SJCRH30 (cell line): ENCODE measurements around the gene METAP1D. TPM values are rescaled to one million over a fixed set of nuclear protein-coding genes. Genes with fewer than 3 reads are reported as not detected.

Source experiments
- DNase-seq, 2 experiments: peaks; one replicate each; pipeline ENCODE4 v3.0.0-alpha.2; 2015 to 2020
- H3K27ac ChIP-seq: fragments of 250-450 bp; sonication (Bioruptor Pico); 2 replicates; pipeline ENCODE4 v1.5.1; 2020; ENCODE audit warnings: mild to moderate bottlenecking, moderate library complexity
- H3K27me3 ChIP-seq: fragments of 250-450 bp; sonication (Bioruptor Pico); 2 replicates; pipeline ENCODE4 v1.5.1; 2020; ENCODE audit warnings: mild to moderate bottlenecking, moderate library complexity
- H3K36me3 ChIP-seq: fragments of 250-450 bp; sonication (Bioruptor Pico); 2 replicates; pipeline ENCODE4 v1.5.1; 2020; ENCODE audit warnings: mild to moderate bottlenecking, moderate library complexity
- H3K4me1 ChIP-seq: fragments of 250-450 bp; sonication (Bioruptor Pico); 2 replicates; pipeline ENCODE4 v1.5.1; 2020; ENCODE audit warnings: mild to moderate bottlenecking, moderate library complexity
- H3K4me3 ChIP-seq: fragments of 250-450 bp; sonication (Bioruptor Pico); 2 replicates; pipeline ENCODE4 v1.5.1; 2020; ENCODE audit warnings: mild to moderate bottlenecking, moderate library complexity
- H3K9me3 ChIP-seq: fragments of 250-450 bp; sonication (Bioruptor Pico); replicated peaks from 2 replicates; pipeline ENCODE4 v1.5.1; 2020; ENCODE audit warnings: mild to moderate bottlenecking, moderate library complexity
- total RNA-seq: library from RNA; depleted of rRNA; stranded (reverse); fragments of >200 nt; shearing (Covaris generic); gene quantifications from 2 replicates; pipeline ENCODE4 v1.2.3, GENCODE V29; 2014; rRNA removed

The METAP1D gene
- total RNA-seq, result 6.0 and 6.9 TPM in 2 replicates

DNA sequence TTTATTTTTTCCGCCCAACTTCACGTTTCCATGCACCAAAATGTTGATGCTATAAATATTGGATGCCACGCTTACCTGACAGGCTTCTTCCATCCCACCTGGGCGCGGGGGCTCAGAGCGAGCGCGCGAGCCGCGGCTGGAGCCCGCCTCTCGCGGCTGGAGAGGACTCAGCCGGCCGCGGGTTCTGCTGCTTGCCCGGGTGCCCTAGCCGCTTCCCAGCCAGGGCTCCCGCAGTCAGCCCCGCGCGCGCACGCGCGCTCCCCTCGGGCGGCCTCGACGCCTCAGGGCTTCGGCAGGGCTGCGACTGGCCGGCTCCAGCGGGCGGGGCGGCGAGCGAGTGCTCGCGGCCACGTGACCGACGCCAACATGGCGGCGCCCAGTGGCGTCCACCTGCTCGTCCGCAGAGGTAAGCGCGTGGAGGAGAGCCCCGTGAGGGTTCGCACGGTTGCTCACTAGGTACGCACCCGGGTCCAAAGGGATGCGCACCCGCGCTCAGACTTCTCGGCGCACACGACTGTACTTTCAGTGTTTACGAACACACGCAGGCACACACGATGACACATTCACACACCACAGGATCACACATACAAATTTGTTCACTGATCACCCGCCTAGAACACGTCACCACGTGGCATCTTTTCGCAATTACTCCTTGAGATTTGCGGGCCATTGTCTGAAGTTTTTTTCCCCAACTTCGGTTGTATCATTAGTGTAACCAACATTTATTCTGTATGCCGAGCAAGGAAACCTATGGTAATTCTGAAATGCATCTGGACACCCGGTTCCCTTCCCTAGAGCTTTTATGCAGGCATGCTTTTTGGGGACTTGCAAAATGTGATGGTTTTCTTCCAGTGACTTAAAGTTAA, at the start of gene METAP1D:
Gene METAP1D (plus strand): TSS at position 350 of the 866 bp plus-strand sequence. CDS start 17 bp downstream, at position 367.
- Histone ChIP-seq H3K36me3 (no peaks in the 10 kb centered on the region), H3K27ac (peak within 1 kb of the TSS; percentile 62), H3K27me3 (no peaks in the 10 kb centered on the region), H3K9me3 (no peaks in the 10 kb centered on the region), H3K4me1 (peaks cover 5% of the 10 kb centered on the region; the same call in 1 of the 2 replicates), H3K4me3 (peak within 1 kb of the TSS; percentile 73)
- DNase-seq, result peak; percentile 90 to 93

DNA sequence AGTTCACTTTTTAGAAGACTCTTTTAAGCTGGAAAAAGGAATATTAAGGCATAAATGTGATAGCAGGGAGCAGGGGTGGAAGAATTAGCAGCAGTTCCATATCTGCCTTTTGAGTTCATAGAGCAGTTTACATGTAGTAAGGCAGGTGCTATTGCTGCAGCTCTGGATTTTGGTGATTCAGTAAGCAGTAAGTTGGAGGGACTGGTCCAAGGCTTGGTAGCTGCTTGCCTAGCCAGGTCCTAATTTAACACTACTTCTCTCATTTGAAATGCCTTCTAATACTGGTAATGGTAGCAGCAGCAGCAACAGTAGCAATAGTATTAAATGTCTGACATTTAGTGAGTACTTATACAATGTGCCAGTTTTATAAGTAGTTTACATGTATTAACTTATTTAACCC, 47.5 kb upstream of the METAP1D start:
- H3K9me3 ChIP-seq, result no peaks in the 10 kb centered on the region
- H3K36me3 ChIP-seq, result peaks cover 23% of the 10 kb centered on the region
- H3K27me3 ChIP-seq, result no peaks in the 10 kb centered on the region
- H3K4me3 ChIP-seq, result no peak overlapping the region
- H3K4me1 ChIP-seq, result peaks cover 7% of the 10 kb centered on the region
- H3K27ac ChIP-seq, result no peak overlapping the region
- no peak for DNase-seq

DNA sequence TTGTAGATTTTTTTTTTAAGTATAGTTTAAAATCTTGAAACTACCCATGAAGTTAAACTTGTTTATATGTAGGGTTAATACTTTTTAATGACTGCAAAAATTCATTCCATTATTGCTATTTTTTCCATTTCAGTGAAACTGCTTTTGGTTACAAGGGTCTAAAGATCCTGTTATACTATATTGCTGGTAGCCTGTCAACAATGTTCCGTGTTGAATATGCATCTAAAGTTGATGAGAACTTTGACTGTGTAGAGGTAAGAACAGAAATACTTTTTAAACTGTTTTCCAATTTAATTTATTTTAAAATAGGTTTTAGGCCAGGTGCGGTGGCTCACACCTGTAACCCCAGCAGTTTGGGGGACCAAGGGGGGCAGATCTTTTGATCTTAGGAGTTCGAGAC, 47.0 kb upstream of the METAP1D start:
- Histone ChIP-seq H3K36me3 (peaks cover 23% of the 10 kb centered on the region), H3K27ac (no peak overlapping the region), H3K4me3 (no peak overlapping the region), H3K27me3 (no peaks in the 10 kb centered on the region), H3K9me3 (no peaks in the 10 kb centered on the region), H3K4me1 (peaks cover 7% of the 10 kb centered on the region)
- no peak for DNase-seq

DNA sequence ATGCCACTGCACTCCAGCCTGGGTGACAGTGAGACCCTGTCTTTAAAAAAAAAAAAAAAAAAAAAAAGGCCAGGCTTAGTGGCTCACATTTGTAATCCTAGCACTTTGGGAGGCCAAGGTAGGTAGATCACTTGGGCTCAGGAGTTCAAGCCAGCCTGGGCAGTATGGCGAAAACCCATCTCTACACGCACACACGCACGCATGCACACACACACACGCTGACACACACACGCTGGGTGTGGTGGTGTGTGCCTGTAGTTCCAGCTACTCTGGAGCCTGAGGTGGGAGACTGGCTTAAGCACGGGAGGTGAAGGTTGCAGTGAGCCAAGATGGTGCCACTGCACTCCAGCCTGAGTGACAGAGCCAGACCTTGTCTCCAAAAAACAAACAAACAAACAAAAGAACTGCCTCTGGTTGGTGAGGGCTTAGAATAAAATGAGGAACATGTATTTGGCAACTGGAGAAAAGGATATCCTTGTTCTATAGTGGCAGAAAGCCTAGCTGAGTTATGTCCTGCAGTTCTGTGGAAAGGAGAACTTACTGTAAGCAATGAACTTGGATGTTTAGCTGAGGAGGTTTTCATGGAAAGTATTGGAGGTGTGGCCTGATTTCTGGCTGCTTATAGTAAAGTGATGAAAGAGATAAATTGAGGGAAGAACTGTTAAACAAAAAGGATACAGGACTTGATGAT, 43.5 kb upstream of the METAP1D start:
- no peaks in the 10 kb centered on the region for H3K9me3 ChIP-seq
- no peaks in the 10 kb centered on the region for H3K27me3 ChIP-seq
- peaks cover 7% of the 10 kb centered on the region for H3K4me1 ChIP-seq
- no peak overlapping the region for H3K4me3 ChIP-seq
- peaks cover 29% of the 10 kb centered on the region for H3K36me3 ChIP-seq
- no peak for DNase-seq
- no peak overlapping the region for H3K27ac ChIP-seq

DNA sequence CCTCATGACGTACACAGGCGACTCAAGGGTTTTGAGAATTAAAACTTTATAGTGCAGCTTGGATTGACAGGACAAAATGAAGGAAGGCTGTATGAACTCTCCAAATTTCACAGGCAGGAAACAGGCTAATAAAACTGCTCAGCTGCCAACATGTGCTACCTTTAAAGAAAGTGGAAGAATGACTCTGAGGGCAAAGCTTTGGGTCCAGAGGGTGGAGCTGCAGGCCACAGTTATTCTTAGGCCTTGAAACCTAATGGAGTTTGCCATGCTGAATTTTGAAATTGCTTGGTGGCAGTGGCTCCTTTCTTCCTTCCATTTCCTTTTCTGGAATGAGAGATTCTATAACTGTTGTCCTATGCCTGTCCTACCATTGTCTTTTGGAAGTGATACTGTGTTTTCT, 42.7 kb upstream of the METAP1D start:
- H3K4me3 ChIP-seq, result no peak overlapping the region
- H3K27ac ChIP-seq, result no peak overlapping the region
- H3K27me3 ChIP-seq, result no peaks in the 10 kb centered on the region
- peak in 1 of 2 experiments; percentile 17 for DNase-seq
- H3K9me3 ChIP-seq, result no peaks in the 10 kb centered on the region
- peaks cover 7% of the 10 kb centered on the region for H3K4me1 ChIP-seq
- H3K36me3 ChIP-seq, result peaks cover 31% of the 10 kb centered on the region

DNA sequence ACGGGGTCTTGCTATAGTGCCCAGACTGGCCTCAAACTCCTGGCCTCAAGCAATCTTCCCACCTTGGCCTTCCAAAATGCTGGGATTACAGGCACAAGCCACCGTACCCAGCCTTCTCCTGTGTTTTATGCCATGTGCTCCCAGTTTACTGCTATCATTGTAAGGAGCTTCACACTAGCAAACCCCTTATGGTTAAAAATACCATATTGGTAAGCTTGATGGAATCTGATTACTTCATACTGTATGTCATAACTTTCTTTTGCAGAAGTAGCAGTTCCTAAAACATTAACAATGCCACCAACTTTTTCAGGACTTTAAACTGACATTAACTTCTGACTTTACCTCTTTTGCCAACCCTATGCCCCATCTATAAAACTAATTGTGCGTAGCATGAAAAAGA, 41.3 kb upstream of the METAP1D start:
- no peaks in the 10 kb centered on the region for H3K27me3 ChIP-seq
- peaks cover 26% of the 10 kb centered on the region for H3K36me3 ChIP-seq
- DNase-seq, result no peak
- peaks cover 7% of the 10 kb centered on the region for H3K4me1 ChIP-seq
- no peaks in the 10 kb centered on the region for H3K9me3 ChIP-seq
- H3K27ac ChIP-seq, result no peak overlapping the region
- no peak overlapping the region for H3K4me3 ChIP-seq

DNA sequence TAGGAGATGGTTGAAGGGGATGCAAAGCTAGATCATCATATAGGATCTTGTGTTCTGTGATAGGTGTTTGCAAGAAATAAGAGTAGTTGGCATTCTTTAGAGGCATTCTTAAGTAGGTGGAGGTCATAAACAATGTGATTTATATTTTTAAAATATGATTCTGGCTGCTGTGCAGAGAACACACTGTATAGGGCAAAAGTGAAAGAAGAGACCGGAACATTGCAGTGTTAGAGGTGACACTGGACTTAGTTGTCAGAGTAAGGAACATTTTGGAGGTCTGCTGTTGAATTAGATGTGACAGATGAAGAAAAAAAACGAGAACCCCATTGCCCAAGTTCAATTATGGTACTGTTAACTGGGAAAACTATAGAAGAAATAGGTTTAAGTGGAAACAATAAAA, 39.8 kb upstream of the METAP1D start:
- peaks cover under 1% of the 10 kb centered on the region; the same call in 1 of the 2 replicates for H3K4me1 ChIP-seq

DNA sequence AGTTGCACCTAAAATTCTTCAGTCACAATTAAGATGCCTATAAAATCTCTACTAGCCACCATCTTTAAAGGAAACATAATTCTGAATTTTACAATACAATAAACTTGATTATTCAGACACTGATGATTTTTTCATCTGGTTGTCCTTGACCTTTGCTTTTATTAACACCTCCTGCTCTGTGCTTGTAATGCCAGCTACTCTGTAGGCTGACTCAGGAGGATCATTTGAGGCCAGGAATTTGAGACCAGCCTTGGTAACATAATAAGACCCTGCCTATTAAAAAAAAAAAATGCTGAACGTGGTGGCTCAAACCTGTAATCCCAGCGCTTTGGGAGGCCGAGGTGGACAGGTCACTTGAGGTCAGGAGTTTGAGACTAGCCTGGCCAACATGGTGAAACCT, 39.2 kb upstream of the METAP1D start:
- no peaks in the 10 kb centered on the region for H3K4me1 ChIP-seq
- H3K9me3 ChIP-seq, result no peaks in the 10 kb centered on the region
- no peaks in the 10 kb centered on the region for H3K27me3 ChIP-seq
- DNase-seq, result no peak
- H3K36me3 ChIP-seq, result peaks cover 17% of the 10 kb centered on the region
- no peak overlapping the region for H3K4me3 ChIP-seq
- no peak overlapping the region for H3K27ac ChIP-seq

More for the DNA sequence above, 39.8 kb upstream of the METAP1D start:
- no peak for DNase-seq
- Histone ChIP-seq H3K9me3 (no peaks in the 10 kb centered on the region), H3K27ac (no peak overlapping the region), H3K36me3 (peaks cover 22% of the 10 kb centered on the region), H3K4me3 (no peak overlapping the region), H3K27me3 (no peaks in the 10 kb centered on the region)

DNA sequence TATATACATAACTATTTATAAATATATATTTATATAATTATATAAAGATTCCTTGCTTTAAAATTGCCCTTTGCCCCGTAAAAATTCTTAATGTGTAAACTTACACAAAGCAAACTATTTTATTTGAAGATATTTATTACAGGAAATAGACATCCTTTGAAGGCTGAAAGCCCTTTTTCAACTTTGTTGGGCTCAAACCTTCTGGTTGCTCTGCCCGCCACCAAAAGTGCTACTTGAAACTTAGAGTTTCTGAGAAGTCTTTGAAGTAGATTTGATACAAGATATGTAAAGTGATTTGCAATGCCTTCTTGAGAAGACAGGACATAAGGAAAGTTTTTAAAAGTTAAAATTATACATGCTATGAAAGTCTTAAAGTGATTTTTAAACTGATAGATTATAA, 36.6 kb upstream of the METAP1D start:
- Histone ChIP-seq H3K4me1 (no peaks in the 10 kb centered on the region), H3K9me3 (no peaks in the 10 kb centered on the region), H3K27me3 (no peaks in the 10 kb centered on the region), H3K36me3 (peaks cover 29% of the 10 kb centered on the region), H3K4me3 (no peak overlapping the region), H3K27ac (no peak overlapping the region)
- DNase-seq, result no peak

DNA sequence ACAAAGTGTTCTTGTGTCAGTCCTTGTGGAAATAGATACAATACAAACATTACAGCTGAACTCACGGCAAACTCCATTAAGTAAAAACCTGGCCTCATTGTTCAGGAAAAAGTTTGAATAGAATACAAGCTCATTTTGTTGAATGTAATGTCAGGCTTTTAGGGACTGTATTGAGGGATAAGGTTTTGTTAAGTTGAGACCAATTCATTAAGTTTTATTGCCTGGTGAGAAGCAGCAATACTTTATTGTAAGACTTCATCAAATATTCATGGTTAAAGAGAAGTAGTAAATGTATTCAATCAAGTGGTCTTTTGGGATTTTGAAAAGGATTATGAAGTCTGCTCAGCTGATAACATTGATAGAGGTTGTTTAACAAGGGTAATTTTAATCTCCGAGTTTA, 35.4 kb upstream of the METAP1D start:
- Histone ChIP-seq H3K27me3 (no peaks in the 10 kb centered on the region), H3K4me1 (no peaks in the 10 kb centered on the region), H3K36me3 (peaks cover 35% of the 10 kb centered on the region), H3K27ac (no peak overlapping the region), H3K9me3 (no peaks in the 10 kb centered on the region), H3K4me3 (no peak overlapping the region)
- DNase-seq, result no peak

DNA sequence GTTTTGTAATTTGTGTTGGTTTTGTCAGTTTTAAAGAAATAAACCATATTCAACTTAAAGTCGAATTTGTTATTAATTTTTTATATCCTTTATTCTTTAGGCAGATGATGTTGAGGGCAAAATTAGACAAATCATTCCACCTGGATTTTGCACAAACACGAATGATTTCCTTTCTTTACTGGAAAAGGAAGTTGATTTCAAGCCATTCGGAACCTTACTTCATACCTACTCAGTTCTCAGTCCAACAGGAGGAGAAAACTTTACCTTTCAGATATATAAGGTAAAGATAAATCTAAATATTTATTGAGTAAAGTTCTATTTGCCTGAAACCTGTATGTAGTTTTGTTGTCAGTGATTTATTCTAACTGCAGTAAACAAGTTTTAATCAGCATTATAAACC, 34.5 kb upstream of the METAP1D start:
- Histone ChIP-seq H3K36me3 (peaks cover 35% of the 10 kb centered on the region), H3K4me1 (no peaks in the 10 kb centered on the region), H3K27me3 (no peaks in the 10 kb centered on the region), H3K27ac (no peak overlapping the region), H3K9me3 (no peaks in the 10 kb centered on the region), H3K4me3 (no peak overlapping the region)
- no peak for DNase-seq

DNA sequence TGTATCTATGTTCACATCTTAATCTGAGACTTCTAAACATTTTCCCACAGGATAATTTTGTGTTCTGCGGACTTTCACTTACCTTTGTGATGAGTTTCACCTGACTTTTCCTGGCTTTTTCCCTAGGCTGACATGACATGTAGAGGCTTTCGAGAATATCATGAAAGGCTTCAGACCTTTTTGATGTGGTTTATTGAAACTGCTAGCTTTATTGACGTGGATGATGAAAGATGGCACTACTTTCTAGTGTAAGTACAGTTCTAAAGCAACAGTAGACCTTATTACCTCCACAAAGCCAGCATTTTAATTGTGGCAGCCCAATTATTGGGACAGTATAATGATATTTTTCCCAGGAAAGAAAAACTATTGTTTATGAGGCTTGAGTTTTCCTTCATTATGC, 34.1 kb upstream of the METAP1D start:
- DNase-seq, result no peak
- Histone ChIP-seq H3K4me3 (no peak overlapping the region), H3K9me3 (no peaks in the 10 kb centered on the region), H3K4me1 (no peaks in the 10 kb centered on the region), H3K36me3 (peaks cover 33% of the 10 kb centered on the region), H3K27ac (no peak overlapping the region), H3K27me3 (no peaks in the 10 kb centered on the region)

DNA sequence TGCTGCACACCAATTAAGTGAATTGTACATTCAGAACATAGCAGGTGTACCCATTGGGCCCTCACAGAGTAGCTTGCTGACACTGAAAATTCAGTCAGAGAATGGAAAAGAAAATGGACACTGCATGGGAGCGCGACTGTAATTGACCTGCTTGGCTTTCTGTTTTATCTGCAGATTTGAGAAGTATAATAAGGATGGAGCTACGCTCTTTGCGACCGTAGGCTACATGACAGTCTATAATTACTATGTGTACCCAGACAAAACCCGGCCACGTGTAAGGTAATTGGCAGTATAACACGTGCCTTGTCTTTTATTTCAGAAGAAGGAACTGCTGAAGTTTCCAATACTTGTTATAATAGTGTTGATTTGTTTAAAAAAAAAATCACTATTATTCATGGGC, 33.5 kb upstream of the METAP1D start:
- Histone ChIP-seq H3K36me3 (peaks cover 33% of the 10 kb centered on the region), H3K9me3 (no peaks in the 10 kb centered on the region), H3K27ac (no peak overlapping the region), H3K4me3 (no peak overlapping the region), H3K4me1 (no peaks in the 10 kb centered on the region), H3K27me3 (no peaks in the 10 kb centered on the region)
- DNase-seq, result no peak

DNA sequence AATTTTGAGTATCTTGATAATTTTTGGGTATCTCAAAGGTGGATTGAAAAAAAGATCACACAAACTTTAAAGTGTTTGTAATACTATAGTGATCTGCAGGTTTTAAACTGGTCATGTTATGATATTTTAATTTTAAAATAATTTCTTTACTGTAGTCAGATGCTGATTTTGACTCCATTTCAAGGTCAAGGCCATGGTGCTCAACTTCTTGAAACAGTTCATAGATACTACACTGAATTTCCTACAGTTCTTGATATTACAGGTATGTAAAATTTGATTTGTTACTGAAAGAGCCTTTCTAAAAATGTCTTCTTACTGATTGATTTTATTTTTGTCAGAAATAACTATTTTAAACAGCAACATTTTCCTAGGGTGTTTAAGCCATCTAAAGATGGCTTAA, 33.1 kb upstream of the METAP1D start:
- Histone ChIP-seq H3K36me3 (peaks cover 37% of the 10 kb centered on the region), H3K27me3 (no peaks in the 10 kb centered on the region), H3K27ac (no peak overlapping the region), H3K9me3 (no peaks in the 10 kb centered on the region), H3K4me1 (no peaks in the 10 kb centered on the region), H3K4me3 (no peak overlapping the region)
- DNase-seq, result no peak

DNA sequence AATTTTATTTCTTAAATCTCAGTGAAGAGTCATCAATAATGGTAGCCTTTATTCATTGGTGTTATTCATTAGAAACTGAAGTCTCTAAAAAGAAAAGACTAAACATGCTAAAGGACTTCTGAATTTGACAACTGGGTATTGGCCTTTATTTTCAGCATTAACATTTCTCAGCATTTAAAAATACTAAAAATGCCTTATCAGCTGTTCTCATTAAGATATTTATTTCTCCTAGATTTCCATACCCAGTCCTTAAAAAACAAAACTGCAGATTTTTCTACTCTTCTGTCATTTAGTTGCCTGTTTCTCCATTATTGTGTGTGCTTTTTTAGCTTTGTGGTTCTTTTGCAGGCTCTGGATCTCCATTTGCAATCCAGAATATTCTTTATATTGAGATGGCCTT, 31.2 kb upstream of the METAP1D start:
- Histone ChIP-seq H3K4me1 (no peaks in the 10 kb centered on the region), H3K36me3 (peaks cover 34% of the 10 kb centered on the region), H3K27me3 (no peaks in the 10 kb centered on the region), H3K27ac (no peak overlapping the region), H3K4me3 (no peak overlapping the region), H3K9me3 (no peaks in the 10 kb centered on the region)
- no peak for DNase-seq
